Activated CD8-positive, alpha-beta memory T cell treated with anti-CD3 and anti-CD28 coated beads, Interleukin-2, amount 50 U/mL, for 4 hours (primary cell): ENCODE results near the gene OR51A4.
"Not testable (repeated sequence)": the region's sequence is repeated elsewhere in the genome, so short reads cannot be mapped to it uniquely, and the experiment has no call there.

Experiments used
- DNase-seq: peaks from one replicate; pipeline ENCODE4 v3.0.0-alpha.2; 2020

Gene OR51A4, protein sequence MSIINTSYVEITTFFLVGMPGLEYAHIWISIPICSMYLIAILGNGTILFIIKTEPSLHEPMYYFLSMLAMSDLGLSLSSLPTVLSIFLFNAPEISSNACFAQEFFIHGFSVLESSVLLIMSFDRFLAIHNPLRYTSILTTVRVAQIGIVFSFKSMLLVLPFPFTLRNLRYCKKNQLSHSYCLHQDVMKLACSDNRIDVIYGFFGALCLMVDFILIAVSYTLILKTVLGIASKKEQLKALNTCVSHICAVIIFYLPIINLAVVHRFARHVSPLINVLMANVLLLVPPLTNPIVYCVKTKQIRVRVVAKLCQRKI

DNA sequence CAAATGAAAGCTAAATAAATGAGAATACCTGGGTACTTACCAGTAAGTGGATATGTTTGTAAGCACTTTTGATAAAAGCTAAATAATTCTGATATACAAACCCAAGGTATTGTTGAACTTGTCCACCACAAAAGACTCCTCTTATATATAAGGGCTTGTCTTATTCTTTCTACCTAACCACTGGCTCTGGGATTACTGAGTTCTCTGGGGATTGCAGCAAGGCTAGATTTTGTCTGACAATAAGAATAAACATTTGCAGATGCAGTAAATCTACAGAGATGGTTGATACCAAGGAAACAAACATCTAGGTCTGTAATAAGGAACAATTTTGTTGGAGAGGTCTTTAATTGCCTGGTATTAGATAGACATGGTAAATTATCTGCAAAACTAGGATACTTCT is at the start of gene OR51A4:
TSS of gene OR51A4 (minus strand) at position 101 of the 400 bp plus-strand sequence. CDS start 505 bp downstream, outside the sequence.
- DNase-seq: no peak

DNA sequence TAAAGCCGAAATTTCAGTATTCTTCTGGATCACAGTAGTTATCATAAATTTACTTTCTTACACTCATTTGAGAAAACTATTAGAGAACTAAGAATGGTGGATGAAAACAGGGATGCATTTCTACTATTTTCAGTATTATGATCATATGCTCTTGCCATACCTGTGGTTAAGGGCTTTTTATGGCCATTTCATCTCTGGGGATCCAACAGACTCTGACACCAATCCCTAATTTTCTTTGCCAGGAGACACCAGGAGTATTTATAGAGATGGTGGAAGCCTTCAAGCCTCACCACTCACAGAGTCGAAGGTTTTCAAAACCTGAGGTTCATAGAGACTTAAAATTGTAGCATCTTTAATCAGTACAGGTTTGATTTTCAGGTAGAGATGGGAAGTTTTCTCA is 47.1 kb upstream of the OR51A4 start, which contains the start of gene OR51L1:
TSS of gene OR51L1 (plus strand) at position 301 of the 400 bp plus-strand sequence. CDS start 4,132 bp downstream, outside the sequence.
- no peak for DNase-seq

DNA sequence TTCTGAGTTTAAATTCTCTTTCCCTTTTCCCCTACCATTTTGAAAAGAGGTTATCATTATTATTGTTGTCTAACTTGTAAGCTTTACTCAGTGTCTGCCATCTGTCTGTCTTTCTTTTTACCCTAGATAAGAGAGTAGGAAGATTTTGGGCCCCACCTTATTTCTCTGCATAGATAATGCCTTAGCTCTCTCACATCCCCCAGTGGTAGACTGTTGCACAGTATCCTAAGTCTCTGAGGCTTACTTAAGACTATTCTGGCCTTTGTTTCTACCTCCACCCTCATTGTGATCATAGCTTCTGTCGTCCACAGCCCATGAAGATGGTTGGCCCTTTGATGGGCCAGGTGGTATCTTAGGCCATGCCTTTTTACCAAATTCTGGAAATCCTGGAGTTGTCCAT is 43.7 kb upstream of the OR51A4 start:
- no peak for DNase-seq

DNA sequence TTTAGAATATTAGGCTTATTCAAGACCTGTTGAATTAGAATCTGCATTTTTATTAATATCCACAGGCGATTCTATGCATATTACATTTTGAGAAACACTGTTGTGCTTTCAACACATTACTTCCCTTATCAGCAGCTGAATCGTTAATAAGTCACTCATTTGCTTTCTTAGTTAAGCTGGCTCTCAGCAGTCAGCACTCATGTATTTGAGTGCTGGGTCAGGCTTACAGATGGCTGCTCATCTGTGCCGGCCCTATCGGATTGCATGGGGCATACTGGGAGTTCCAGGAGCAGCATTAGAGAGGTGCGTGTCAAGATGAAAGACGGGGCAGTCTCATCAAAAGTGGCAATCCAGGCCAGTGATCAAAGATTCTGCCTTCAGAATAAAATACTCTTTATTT is 36.4 kb upstream of the OR51A4 start:
- DNase-seq: no peak

DNA sequence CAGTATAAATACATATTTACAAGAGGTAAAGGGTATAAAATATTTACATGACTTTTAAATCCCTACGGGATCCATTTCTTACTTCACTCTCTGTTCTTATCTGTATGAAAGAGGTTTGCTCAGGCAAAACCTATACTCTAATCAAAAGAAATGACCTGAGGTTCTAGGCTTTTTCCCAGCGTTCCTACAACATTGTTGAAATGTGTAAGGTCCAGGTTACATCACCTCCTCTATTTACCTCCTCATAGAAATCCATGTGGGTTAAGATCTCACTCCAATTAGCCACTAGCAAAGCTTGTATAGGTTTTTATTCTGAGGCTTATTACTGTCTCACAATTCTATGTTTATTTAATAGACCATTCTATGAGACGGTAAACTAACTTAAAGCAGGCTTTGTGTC is 35.3 kb upstream of the OR51A4 start:
- no peak for DNase-seq

DNA sequence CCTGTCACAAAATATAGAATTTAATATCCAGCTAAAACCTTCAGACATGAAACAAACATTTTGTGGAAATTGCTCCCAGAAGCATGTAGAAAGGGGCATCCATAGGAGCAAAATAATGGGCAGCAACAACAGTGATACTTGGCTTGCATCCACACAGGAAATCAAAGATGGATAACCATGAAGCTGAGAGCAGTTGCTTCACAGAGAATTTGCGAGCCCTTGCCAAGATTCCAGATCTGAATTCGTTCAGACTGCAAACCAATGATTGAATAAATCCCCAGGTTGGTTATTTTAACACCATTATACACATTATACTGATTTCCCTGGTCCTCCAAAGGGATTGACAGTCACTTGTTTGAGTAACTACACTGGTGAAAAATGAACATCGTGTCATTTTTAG is 31.6 kb upstream of the OR51A4 start:
- no peak for DNase-seq

DNA sequence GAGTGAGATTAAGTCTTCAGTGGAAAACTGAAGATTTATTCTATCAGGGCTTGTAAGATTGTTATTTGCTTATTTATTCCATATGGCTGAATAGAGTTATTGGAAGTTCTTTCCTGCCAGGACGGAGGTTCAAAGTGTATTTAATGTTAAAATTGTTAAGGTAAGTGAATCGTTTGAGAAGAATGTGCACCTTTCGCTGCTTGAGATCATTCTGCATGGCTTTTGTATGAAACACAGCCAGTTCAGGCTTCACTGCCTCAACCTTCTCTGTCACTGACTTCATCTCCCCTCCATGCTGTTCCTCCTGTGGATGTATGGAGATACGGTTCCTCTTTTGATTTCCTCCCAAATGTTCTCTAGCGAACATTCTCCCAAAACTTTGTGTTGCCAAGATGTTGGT is 28.0 kb upstream of the OR51A4 start:
- no peak for DNase-seq

DNA sequence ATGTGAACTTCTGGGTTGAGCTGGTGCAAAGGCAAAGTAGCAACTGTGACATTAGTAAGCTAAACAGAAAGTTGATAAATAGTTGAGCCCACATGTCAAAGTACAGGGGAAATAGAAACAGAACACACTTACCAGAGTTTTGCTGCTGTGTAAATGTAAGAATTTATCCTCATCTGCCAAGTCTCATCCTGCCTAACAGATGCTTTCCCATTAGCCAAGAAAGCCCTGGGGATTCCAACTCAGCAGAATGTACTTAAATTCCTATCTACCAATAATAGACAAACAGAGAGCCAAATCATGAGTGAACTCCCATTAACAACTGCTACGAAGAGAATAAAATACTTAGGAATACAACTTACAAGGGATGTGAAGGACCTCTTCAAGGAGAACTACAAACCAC is 15.4 kb upstream of the OR51A4 start:
- DNase-seq: no peak

DNA sequence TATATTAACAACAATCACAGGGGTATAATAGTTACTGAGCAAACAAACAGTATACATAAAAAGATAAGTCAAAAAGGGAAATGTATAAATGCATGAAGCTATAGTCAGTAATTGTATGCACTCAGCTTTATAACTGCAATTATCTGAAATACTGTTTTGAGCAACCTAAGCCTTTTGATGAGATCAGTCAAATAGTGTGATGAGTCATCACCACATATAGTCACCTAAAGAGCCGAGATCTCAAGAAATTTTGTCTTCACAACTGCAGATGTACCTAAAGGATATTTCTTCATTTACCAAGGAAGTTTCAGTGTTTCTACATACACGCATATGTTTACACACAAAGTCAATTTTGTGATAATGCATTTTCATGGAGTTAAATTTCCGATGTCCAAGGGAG is 13.5 kb upstream of the OR51A4 start:
- DNase-seq: no peak

DNA sequence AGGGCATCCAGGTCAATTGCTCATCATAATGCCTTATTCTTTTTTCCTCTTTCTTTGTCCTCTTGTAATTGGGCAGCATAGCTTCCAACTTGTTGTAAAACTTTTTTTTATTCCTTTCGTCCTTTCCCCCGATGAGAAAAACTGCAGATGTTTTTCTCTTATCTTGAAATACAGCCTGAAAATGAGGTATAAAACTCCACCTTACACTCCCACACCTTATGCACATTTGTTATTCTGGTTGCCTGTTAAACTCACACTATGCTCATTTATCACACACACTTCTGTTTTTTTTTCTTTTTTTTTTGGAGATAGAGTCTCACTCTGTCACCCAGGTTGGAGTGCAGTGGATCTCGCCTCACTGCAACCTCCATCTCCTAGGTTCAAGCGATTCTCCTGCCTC is 10.0 kb upstream of the OR51A4 start:
- no peak for DNase-seq

DNA sequence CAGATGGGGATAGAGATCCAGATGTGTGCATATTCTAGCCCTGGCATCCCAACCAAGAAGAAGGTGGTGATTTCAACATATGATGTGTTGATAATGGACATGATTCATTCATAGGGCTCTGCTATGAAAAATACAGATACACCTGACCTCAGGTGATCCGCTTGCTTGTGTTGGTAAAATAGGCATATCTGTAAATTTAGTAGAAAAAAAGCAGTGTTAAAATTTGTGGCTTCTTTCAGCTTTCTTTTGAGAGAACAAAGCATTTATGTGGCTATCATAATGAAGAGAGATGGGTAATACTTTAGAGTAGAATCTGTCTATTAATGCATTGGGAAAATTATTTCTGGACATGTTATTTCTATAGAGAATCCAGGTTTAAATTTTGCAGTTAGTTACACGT is 8.2 kb upstream of the OR51A4 start, which contains the start of gene OR51A2:
TSS of gene OR51A2 (minus strand) at position 101 of the 400 bp plus-strand sequence. CDS start at position 101, 0 bp downstream.
- not testable (repeated sequence) for DNase-seq

DNA sequence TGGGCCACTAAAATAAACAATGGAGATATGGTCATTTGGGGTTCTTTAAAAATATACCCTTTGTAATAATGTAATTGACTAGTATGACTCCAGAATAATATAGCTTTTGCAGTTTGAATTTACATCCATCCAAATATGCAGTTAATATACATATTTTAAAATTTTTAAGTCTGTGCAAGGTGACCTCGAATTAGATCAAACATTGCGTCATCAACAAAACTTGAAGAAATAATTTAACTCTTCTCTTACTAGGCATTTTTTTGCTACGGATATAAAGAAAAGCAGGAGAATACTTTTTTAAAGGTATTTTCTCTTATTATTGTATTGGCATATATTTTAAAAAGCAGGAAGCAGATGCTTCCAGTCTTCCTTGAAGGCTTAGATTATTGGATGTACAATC is 10.7 kb downstream of the OR51A4 start:
- no peak for DNase-seq

DNA sequence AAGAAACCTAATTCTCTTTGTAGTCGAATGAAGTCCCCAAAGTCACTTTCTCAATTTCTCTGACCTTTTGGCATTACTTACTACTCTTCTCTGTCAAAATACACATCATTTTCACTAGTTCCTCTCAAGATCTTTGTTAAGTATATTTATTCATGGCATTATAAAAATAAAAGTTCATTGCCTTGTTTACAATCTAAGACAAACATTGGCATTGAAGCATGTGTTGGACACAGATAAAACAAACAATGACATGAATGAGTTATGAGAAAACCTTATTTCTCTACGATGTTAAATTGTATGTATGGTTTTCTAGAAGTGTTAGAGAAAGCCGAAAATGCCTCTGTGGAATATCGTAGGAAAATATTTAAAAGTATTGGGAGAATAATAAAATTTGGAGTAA is 14.7 kb downstream of the OR51A4 start:
- no peak for DNase-seq

DNA sequence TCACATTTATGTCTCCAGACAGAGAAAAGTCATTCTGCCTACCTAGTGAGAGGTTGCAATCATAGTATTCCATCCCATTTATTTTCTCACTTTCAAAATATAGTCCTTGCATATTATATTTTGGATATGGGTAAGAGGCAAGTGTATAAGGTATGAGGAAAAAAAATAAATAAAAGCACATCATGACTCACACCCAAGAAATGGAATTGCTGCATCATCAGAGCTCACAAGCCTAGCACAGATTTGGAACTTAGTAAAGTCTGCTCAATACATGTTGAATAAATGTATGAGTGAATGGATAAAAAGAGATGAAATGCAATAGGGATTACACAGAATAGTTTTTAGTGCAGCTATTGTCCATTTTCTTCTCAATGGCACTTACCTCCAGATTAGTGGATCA is 20.8 kb downstream of the OR51A4 start:
- no peak for DNase-seq

DNA sequence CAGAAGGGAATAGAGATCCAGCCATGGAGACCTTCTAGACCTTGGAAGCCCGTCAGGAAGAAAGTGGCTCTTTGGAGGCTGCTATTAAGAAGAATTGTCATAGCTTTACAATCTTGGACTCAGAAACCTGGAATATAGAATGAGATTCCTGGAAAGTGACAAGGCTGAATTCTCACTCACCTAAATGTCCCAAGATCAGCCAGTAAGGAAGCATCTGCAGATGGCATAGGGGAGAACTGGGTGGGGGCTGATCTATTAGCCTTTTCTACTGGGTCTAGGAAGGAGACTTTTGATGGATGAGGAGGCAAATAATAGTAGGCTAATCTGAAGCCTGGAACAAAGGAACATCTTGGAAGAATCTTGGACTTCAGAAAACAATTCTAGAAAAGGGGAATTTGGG is 23.2 kb downstream of the OR51A4 start, which contains the start of gene OR51G1:
TSS of gene OR51G1 (minus strand) at position 101 of the 400 bp plus-strand sequence. CDS start at position 101, 0 bp downstream.
- DNase-seq: no peak

DNA sequence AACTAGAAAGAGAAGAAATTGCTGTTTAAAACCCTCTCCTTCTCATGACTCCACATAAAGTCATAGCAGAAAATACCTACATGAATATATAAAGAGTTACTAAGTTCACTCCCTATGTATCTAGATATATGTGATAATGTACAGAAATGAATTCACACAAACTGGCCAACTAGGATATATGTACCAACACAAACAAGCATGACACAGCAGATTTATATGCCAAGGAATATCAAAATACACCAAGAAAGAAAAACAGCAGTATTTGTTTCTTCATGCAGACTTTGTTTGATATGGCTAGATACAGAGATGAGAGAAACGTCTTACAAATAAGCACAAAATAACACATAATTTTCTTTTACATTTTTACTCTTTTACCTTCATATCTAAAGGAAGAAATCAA is 25.1 kb downstream of the OR51A4 start:
- DNase-seq: no peak

DNA sequence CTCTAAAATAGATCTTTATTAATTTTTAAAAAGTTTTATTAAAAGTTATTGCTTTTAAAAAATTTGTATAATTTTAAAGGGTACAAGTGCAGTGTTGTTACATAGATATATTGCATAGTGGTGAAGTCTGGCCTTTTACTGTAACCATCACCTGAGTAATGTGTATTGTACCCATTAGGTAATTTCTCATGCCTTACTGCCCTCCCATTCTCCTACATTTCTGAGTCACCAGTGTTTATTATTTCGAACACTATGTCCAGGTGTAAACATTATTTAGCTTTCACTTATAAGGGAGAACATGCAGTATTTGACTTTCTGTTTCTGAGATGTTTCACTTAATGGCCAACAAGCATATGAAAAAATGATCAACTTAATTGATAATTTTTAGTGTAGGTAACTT is 25.6 kb downstream of the OR51A4 start:
- no peak for DNase-seq

DNA sequence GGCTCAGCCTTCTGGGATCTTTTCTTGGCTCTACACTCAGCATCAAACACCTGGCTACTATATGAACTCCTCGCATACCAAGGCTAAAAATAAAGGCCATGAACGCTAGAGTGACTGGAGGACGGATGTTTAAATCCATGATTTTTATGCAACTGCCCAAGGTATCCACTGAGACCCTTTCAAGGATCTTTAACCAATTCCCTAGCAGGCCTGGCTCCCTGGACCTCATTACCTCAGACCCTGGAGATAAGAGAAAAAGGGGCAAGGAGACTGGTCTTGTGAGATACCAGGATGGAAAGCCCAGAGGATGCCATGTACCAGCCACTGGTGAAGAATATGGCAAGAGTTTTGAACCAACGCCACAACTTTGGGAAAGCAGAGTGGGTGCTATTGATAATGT is 28.2 kb downstream of the OR51A4 start, which contains the start of gene OR51G2:
TSS of gene OR51G2 (minus strand) at position 101 of the 400 bp plus-strand sequence. CDS start 3,687 bp downstream, outside the sequence.
- no peak for DNase-seq

DNA sequence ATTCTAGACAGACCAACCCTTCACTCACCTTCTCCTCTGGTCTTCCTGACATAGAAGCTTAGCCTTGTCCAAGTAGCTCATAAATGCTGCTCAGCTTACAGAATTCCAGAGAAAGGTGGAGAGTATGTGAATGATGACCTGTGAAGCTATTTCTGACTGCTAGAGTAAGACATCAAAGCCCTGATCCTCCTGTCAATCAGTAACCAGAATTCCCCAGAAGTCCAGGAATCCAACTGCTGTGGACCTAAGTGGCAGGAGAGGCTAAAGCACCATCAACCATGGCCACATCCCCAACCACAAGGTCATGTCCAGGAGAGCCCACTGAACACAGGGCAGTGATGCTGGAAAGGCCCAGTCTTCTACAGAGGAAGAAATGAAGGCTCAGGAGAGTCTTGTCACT is 30.8 kb downstream of the OR51A4 start:
- DNase-seq: no peak

DNA sequence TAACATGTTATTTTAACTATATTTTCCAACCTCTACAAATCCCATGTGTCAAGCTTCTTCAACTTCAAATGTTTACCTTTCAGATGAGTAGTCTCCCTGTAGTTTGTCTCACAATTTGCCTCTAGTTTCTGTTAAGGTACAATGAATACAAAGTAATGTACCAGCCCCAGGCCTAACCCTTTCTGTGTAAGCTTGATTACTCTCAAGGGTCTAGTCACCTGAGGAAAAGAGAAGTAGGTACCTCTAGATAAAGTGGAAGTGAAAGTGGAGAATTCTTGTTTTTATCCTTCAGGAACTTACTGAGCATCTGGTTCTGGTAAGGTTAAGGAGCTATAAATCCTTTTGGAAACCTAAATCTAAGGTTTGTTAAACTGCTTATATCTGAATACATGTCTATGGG is 43.9 kb downstream of the OR51A4 start, which contains the start of gene OR51A7:
TSS of gene OR51A7 (plus strand) at position 300 of the 400 bp plus-strand sequence. CDS start 3,587 bp downstream, outside the sequence.
- no peak for DNase-seq
